ENCODE measurements around the gene HERC2.

GRCh38 chr15:28219116-28219515 lies 102.9 kb downstream of the HERC2 start:
- no peak for TF ChIP-seq POLR2AphosphoS5 (IDR thresholded peaks at IDR 0.05; ENCODE audit: insufficient read depth, low read depth, low read length)
- TF ChIP-seq CTCF (IDR thresholded peaks at IDR 0.05; ENCODE audit: extremely low read depth in 1 of 2, insufficient read depth in 1 of 2, low read depth in 1 of 2, low read length in 2 of 2): no peak
- no peak for TF ChIP-seq EZH2 (IDR thresholded peaks at IDR 0.05; ENCODE audit: borderline replicate concordance, low read depth, low read length, severe bottlenecking)
- TF ChIP-seq MAX (IDR thresholded peaks at IDR 0.05; ENCODE audit: insufficient read depth, insufficient read length): no peak
- TF ChIP-seq POLR2A (IDR thresholded peaks at IDR 0.05; ENCODE audit: low read depth, low read length): no peak
- no peak for TF ChIP-seq MYC (IDR thresholded peaks at IDR 0.05; ENCODE audit: low read depth, low read length)
- no peak for TF ChIP-seq GATA2 (IDR thresholded peaks at IDR 0.05; ENCODE audit: insufficient read depth, insufficient read length, low read depth, low read length)
